Measurements from ENCODE around the gene PARP4. TPM values are rescaled to one million over a fixed set of nuclear protein-coding genes. Genes with fewer than 3 reads are reported as not detected.

PARP4 gene
- total and polyA plus RNA-seq, 2 of the 4 experiments (the other 2 are of a cell fraction), result 31.7 to 50.2 TPM

GRCh38 chr13:24511019-24511815 lies 1.4 kb downstream of the PARP4 start:
- H3K27me3 ChIP-seq (ENCODE audit: control insufficient read depth, insufficient read depth, low read length), result no peaks in the 10 kb centered on the region
- H2BK20ac ChIP-seq (ENCODE audit: low read depth, low read length), result peak overlapping the region; percentile 78
- peak overlapping the region; percentile 5; the same call in 1 of the 2 replicates for H3K18ac ChIP-seq (ENCODE audit: low read depth, low read length)
- peak overlapping the region; percentile 96 for H3K4ac ChIP-seq (ENCODE audit: low read depth, low read length)
- TSS peak; percentile 33 for BruUV-seq (replicated peaks)
- peak overlapping the region; percentile 82 for H3K14ac ChIP-seq (replicated peaks; ENCODE audit: low read depth, low read length)
- peak overlapping the region; percentile 86 for H4K91ac ChIP-seq (ENCODE audit: insufficient read depth, low read depth, low read length)
- peaks cover 7% of the 10 kb centered on the region; the same call in 1 of the 2 replicates for H3K9me1 ChIP-seq (ENCODE audit: insufficient read depth, low read length)
- H2AK5ac ChIP-seq (ENCODE audit: low read depth, low read length), result peak overlapping the region; percentile 97
- H3K4me1 ChIP-seq (ENCODE audit: control insufficient read depth, insufficient read depth, low read length), result peaks cover 5% of the 10 kb centered on the region
- peak overlapping the region; percentile 85 to 90 for H4K8ac ChIP-seq (ENCODE audit: low read depth in 2 of 2, low read length in 2 of 2)
- DNase-seq, result peak; percentile 91
- H2AFZ ChIP-seq (replicated peaks; ENCODE audit: low read length, poor library complexity), result peak overlapping the region; percentile 80
- H2BK120ac ChIP-seq (ENCODE audit: low read depth, low read length), result peak overlapping the region; percentile 89
- CTCF ChIA-PET, result no interaction called here
- ATAC-seq (ENCODE audit: low read depth), result peak; percentile 67
- intact Hi-C loops (cut with micrococcal nuclease) (no loop called here), in situ Hi-C loops (cut with MboI; ENCODE audit: low sequenced_read_pairs) (no loop called here), dilution Hi-C loops (cut with HindIII; ENCODE audit: low sequenced_read_pairs, unreplicated experiment) (no loop called here)
- peak overlapping the region; percentile 88 for H2BK5ac ChIP-seq (ENCODE audit: low read depth, low read length, poor library complexity, severe bottlenecking)
- peak overlapping the region; percentile 86; the same call in 1 of the 3 replicates for H2BK15ac ChIP-seq (ENCODE audit: low read depth, low read length)
- H3K4me3 ChIP-seq (ENCODE audit: insufficient read depth, low read depth, low read length), result peak overlapping the region; percentile 91
- H3K23ac ChIP-seq (ENCODE audit: low read depth, low read length), result peak overlapping the region; percentile 57
- WGBS, 2 experiments (ENCODE audit: extremely low coverage in 2 of 2, insufficient read length in 1 of 2), result 100% methylated on average over 3 of the region's 22 CpGs; no CpG with 5 or more reads in 1 of the 2 experiments
- POLR2A ChIA-PET (ENCODE audit: unreplicated experiment), result no interaction called here
- H3K56ac ChIP-seq (ENCODE audit: extremely low read depth, insufficient read depth, low read length), result peak overlapping the region; percentile 87
- H4K5ac ChIP-seq (ENCODE audit: low read depth, low read length), result peak overlapping the region; percentile 7; the same call in 1 of the 2 replicates
- H3K4me2 ChIP-seq (ENCODE audit: low read depth, low read length), result peak overlapping the region; percentile 91
- H4K20me1 ChIP-seq (ENCODE audit: insufficient read depth, low read length), result peaks cover 17% of the 10 kb centered on the region
- no peaks in the 10 kb centered on the region for H3K9me3 ChIP-seq (ENCODE audit: control insufficient read depth, insufficient read depth, low read length)
- H2AK9ac ChIP-seq (replicated peaks; ENCODE audit: low read depth, low read length, poor library complexity), result peak overlapping the region; percentile 94
- H3K36me3 ChIP-seq (ENCODE audit: control insufficient read depth, insufficient read depth, low read length), result peaks cover 3% of the 10 kb centered on the region; the same call in 1 of the 2 replicates
- peaks cover 8 to 32% of the 10 kb centered on the region in 2 experiments for H3K79me1 ChIP-seq (ENCODE audit: low read depth in 1 of 2, low read length in 2 of 2)
- peak overlapping the region; percentile 76 for H3K27ac ChIP-seq (ENCODE audit: insufficient read depth, low read length)
- H3K9ac ChIP-seq (ENCODE audit: low read depth, low read length), result peak overlapping the region; percentile 19
- TF ChIP-seq MAZ (IDR thresholded peaks at IDR 0.05; ENCODE audit: borderline replicate concordance, low read depth, low read length), result peak; percentile 3; the same call in 1 of the 2 replicates
- no peak for TF ChIP-seq MXI1 (IDR thresholded peaks at IDR 0.05; ENCODE audit: borderline replicate concordance, low read depth, low read length)
- no peak for TF ChIP-seq USF2 (IDR thresholded peaks at IDR 0.05; ENCODE audit: low read depth, low read length)
- peak; percentile 43; the same call in 1 of the 2 replicates for TF ChIP-seq FOS (IDR thresholded peaks at IDR 0.05; ENCODE audit: low read depth, low read length)
- TF ChIP-seq SMC3 (IDR thresholded peaks at IDR 0.05; ENCODE audit: low read depth, low read length), result no peak
- TF ChIP-seq RCOR1 (IDR thresholded peaks at IDR 0.05; ENCODE audit: insufficient replicate concordance, low read length), result no peak
- TF ChIP-seq MAFK (IDR thresholded peaks at IDR 0.05; ENCODE audit: low read depth, low read length), result 0 out of 2 replicates have a peak, but pooled peaks have one; percentile 30
- TF ChIP-seq ELK1 (IDR thresholded peaks at IDR 0.05; ENCODE audit: borderline replicate concordance, low read depth, low read length), result no peak
- TF ChIP-seq POLR2A (IDR thresholded peaks at IDR 0.05; ENCODE audit: low read depth, low read length), result no peak
- no peak for TF ChIP-seq CEBPB (IDR thresholded peaks at IDR 0.05; ENCODE audit: low read depth, low read length)
- TF ChIP-seq NFE2L2 (IDR thresholded peaks at IDR 0.05; ENCODE audit: low read depth, low read length), result peak; percentile 65
- TF ChIP-seq RFX5 (IDR thresholded peaks at IDR 0.05; ENCODE audit: low read depth, low read length), result no peak
- no peak for TF ChIP-seq CHD1 (IDR thresholded peaks at IDR 0.05; ENCODE audit: low read depth, low read length)
- no peak for TF ChIP-seq RAD21 (IDR thresholded peaks at IDR 0.05; ENCODE audit: low read length)
- TF ChIP-seq BHLHE40 (IDR thresholded peaks at IDR 0.05; ENCODE audit: low read depth, low read length), result no peak

Measured in IMR-90 (cell line).